Measurements from ENCODE around the gene UBE2E2.

Gene UBE2E2

DNA sequence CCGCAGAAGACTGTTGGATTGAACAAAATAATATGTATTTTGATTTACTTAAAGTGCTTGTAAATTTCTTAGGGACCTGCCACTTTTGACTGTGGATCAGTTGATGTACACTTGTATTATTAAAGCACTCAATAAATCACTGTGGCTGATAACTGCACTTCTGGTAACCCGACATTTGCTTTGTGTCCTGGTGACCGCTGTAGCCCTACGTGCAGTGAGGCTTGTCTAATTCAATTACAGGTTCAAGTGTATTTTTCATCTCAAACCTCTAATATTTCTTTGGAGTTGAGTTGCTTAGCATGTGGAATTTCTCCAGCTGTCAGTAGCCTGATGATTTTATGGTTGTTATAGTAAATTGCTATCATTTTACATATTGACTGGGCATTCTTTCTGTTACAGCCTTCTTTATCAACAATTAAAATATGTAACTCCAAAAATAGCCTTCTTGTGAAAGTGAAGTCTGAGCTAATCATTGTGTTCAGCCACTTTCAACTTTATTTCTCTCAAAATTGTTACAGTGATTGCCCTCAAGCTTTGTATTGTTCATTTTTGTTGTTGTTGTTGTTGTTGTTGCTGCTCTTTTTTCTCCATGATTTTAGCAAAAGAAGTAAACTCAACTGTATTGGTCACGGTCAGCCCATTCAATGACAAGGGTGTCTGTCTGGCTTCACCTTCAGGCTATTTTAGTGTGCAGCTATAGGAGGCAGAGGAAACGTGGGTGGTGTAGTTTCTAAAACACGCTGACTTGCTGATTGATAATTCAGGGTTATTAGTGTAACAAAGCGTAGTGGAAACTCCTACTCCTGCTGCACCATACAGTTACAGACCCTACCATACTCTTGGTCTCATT lies 387.5 kb downstream of the UBE2E2 start:
- Histone ChIP-seq H3K4me3 (no peak overlapping the region), H3K36me3 (no peaks in the 10 kb centered on the region), H3K4me1 (peaks cover 28% of the 10 kb centered on the region), H3K4me2 (no peak overlapping the region), H3K27ac (no peak overlapping the region), H3K9ac (no peak overlapping the region), H3K9me3 (no peaks in the 10 kb centered on the region), H3K27me3 (no peaks in the 10 kb centered on the region), H4K20me1 (no peaks in the 10 kb centered on the region)
- TF ChIP-seq Cebpa-rat (IDR thresholded peaks at IDR 0.05), result no peak

DNA sequence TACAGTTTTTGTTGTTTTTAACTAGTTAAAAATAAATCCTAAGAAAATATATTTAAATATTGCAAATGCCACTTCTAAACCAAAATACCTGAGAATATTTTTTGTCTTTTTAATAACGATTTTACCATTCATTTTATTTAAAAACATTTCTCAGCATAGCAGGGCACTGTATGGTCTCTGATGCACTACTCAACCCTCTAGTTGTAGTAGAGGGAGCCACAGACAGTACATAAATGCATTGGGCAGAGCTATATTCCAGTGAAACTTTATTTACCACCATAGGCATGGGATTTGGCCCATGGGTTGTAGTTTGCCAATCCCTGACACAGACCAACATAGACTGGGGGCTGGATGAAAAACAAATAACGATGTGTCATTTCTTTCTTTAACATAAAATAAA lies 388.2 kb downstream of the UBE2E2 start:
- H3K36me3 ChIP-seq, result 0 out of 2 replicates have a peak, but pooled peaks cover 3% of the 10 kb centered on the region
- no peak overlapping the region for H3K27ac ChIP-seq
- no peaks in the 10 kb centered on the region for H4K20me1 ChIP-seq
- H3K4me3 ChIP-seq, result no peak overlapping the region
- H3K9me3 ChIP-seq, result peaks cover 2% of the 10 kb centered on the region; the same call in 1 of the 2 replicates
- H3K4me2 ChIP-seq, result no peak overlapping the region
- TF ChIP-seq Cebpa-rat (IDR thresholded peaks at IDR 0.05), result no peak
- no peaks in the 10 kb centered on the region for H3K27me3 ChIP-seq
- no peak overlapping the region for H3K9ac ChIP-seq
- H3K4me1 ChIP-seq, result peaks cover 28% of the 10 kb centered on the region

- Histone ChIP-seq H3K36me3 (peaks cover 8% of the 10 kb centered on the region; the same call in 1 of the 2 replicates), H3K9ac (no peak overlapping the region), H3K27ac (no peak overlapping the region), H3K9me3 (peaks cover 9% of the 10 kb centered on the region), H3K4me3 (no peak overlapping the region), H3K4me2 (0 out of 2 replicates have a peak overlapping the region, but pooled peaks have one; percentile 43), H3K4me1 (peaks cover 28% of the 10 kb centered on the region), H3K27me3 (no peaks in the 10 kb centered on the region), H4K20me1 (no peaks in the 10 kb centered on the region)
- TF ChIP-seq Cebpa-rat (IDR thresholded peaks at IDR 0.05), result no peak
Observed at GRCh38 chr3:23592961-23593931, 390.1 kb downstream of the UBE2E2 start.

GRCh38 chr3:23594066-23594465 lies 390.9 kb downstream of the UBE2E2 start:
- Histone ChIP-seq H3K9ac (no peak overlapping the region), H3K36me3 (peaks cover 8% of the 10 kb centered on the region; the same call in 1 of the 2 replicates), H3K27me3 (no peaks in the 10 kb centered on the region), H3K4me2 (peak overlapping the region; percentile 43), H3K4me3 (no peak overlapping the region), H4K20me1 (no peaks in the 10 kb centered on the region), H3K4me1 (peaks cover 28% of the 10 kb centered on the region), H3K27ac (no peak overlapping the region), H3K9me3 (peaks cover 12% of the 10 kb centered on the region)
- no peak for TF ChIP-seq Cebpa-rat (IDR thresholded peaks at IDR 0.05)

GRCh38 chr3:23594894-23595670 lies 392.0 kb downstream of the UBE2E2 start:
- no peak overlapping the region for H3K27ac ChIP-seq
- no peak overlapping the region for H3K4me3 ChIP-seq
- peak overlapping the region; percentile 43 for H3K4me2 ChIP-seq
- peaks cover 8% of the 10 kb centered on the region; the same call in 1 of the 2 replicates for H3K36me3 ChIP-seq
- no peaks in the 10 kb centered on the region for H3K27me3 ChIP-seq
- peaks cover 28% of the 10 kb centered on the region for H3K4me1 ChIP-seq
- TF ChIP-seq Cebpa-rat (IDR thresholded peaks at IDR 0.05), result no peak
- H3K9me3 ChIP-seq, result peaks cover 12% of the 10 kb centered on the region
- no peaks in the 10 kb centered on the region for H4K20me1 ChIP-seq
- H3K9ac ChIP-seq, result no peak overlapping the region

- Histone ChIP-seq H3K4me2 (no peak overlapping the region), H3K4me1 (peaks cover 30% of the 10 kb centered on the region), H3K9me3 (peaks cover 12% of the 10 kb centered on the region), H4K20me1 (no peaks in the 10 kb centered on the region), H3K4me3 (no peak overlapping the region), H3K9ac (no peak overlapping the region), H3K27me3 (no peaks in the 10 kb centered on the region), H3K27ac (no peak overlapping the region), H3K36me3 (peaks cover 8% of the 10 kb centered on the region; the same call in 1 of the 2 replicates)
- no peak for TF ChIP-seq Cebpa-rat (IDR thresholded peaks at IDR 0.05)
Observed at GRCh38 chr3:23595851-23596250, 392.7 kb downstream of the UBE2E2 start.

DNA sequence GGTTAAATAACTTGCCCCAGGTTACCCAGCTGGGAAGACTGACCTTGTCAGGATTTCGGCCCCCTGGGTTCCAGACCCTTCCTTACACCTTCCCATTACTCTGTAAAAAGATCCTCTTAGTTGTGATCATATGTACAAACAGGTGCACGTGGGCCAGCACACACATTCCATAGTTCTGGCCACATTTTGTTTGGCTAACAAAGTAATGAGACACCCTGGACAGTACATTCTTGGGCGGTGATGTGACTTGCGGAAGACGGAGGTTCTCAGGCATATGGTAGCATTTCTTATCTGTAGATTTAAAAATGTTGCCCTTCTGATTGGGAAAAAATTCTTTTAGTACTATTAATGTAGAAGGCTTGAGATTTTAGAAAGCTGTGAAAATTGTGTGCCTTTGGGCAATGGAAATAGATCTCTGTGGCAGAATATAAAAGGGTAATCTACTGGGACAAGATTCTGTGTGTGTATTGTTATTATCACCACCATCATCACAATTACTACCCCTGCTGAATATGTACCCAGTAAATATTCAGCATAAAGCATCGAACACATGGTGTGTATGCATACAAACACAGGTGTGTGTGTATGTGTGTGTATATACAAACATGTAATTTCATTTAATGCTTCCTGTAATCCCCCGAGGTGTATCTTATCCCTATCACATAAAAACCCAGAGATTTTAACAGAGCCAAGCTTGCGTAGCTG lies 397.2 kb downstream of the UBE2E2 start:
- Histone ChIP-seq H3K27me3 (no peaks in the 10 kb centered on the region), H3K9ac (no peak overlapping the region), H3K9me3 (peaks cover 12% of the 10 kb centered on the region), H3K4me2 (no peak overlapping the region), H3K4me3 (no peak overlapping the region), H3K27ac (no peak overlapping the region), H3K36me3 (peaks cover 8% of the 10 kb centered on the region; the same call in 1 of the 2 replicates), H3K4me1 (peaks cover 17% of the 10 kb centered on the region), H4K20me1 (no peaks in the 10 kb centered on the region)
- TF ChIP-seq Cebpa-rat (IDR thresholded peaks at IDR 0.05), result no peak

GRCh38 chr3:23601091-23601822 lies 398.1 kb downstream of the UBE2E2 start:
- H3K4me2 ChIP-seq, result peak overlapping the region; percentile 40
- H3K27ac ChIP-seq, result no peak overlapping the region
- H3K27me3 ChIP-seq, result no peaks in the 10 kb centered on the region
- peaks cover 15% of the 10 kb centered on the region for H3K4me1 ChIP-seq
- peaks cover 6% of the 10 kb centered on the region; the same call in 1 of the 2 replicates for H3K36me3 ChIP-seq
- no peak overlapping the region for H3K4me3 ChIP-seq
- H3K9me3 ChIP-seq, result peaks cover 11% of the 10 kb centered on the region
- TF ChIP-seq Cebpa-rat (IDR thresholded peaks at IDR 0.05), result no peak
- H3K9ac ChIP-seq, result no peak overlapping the region
- no peaks in the 10 kb centered on the region for H4K20me1 ChIP-seq

Measured in BLaER1 (cell line).